C4-2B (cell line): ENCODE results near the gene MDM1.

ENCODE experiments used
- CTCF ChIP-seq: fragments of 450-650 bp; conservative IDR thresholded peaks from 2 replicates; pipeline ENCODE4 v1.5.1; 2017; ENCODE audit warnings: mild to moderate bottlenecking
- ZFX ChIP-seq: fragments of 450-650 bp; IDR thresholded peaks from 2 replicates; pipeline ENCODE4 v1.6.1; 2017

DNA sequence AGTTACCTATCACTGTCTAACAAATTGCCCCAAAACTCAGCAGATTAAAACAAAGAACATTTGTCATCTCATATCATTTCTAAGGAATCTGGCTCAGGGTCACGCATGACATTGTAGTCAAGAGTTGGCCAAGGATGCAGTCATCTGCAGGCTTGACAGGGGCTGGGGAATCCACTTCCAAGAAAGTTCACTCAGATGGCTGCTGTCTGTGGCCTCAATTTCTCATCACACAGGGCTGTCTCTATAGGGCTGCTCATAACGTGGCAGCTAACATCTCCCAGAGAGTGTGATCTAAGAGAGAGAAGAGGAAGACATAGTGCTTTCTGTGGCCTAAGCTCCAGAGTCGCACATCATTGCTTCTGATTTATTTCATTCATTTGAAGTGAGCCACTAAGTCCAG is 61.8 kb downstream of the MDM1 start:
- TF ChIP-seq CTCF (no peak), ZFX (no peak)
